ENCODE measurements around the gene OR7D2.

DNA sequence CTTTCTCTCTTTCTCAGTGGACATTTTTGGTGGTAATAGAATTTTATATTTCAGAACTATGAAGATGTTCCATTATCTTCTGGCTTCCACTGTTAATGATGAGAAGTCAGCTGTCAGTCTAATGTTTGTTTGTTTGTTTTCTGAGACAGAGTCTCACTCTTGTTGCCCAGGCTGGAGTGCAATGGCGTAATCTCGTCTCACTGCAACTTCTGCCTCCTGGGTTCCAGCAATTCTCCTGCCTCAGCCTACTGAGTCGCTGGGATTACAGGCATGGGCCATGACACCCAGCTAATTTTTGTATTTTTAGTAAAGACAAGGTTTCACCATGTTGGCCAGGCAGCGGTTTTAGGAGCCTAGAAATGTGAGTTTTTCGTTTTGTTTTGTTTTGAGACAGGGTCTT lies 33.9 kb upstream of the OR7D2 start:
- TF ChIP-seq CTCF (IDR thresholded peaks at IDR 0.05 in 8 of 11, conservative IDR thresholded peaks at IDR 0.05 in 3 of 11) (no peak), POLR2AphosphoS5 (IDR thresholded peaks at IDR 0.05) (no peak), POLR2A (IDR thresholded peaks at IDR 0.05) (no peak)
